Right atrium auricular region (tissue), 2 donors: Measurements from ENCODE around the gene KRTAP4-3. TPM values are rescaled to one million over a fixed set of nuclear protein-coding genes. Genes with fewer than 3 reads are reported as not detected.

ENCODE experiments used
- DNase-seq: peaks from one replicate; pipeline ENCODE4 v3.0.0-alpha.2; 2019; ENCODE audit warnings: low spot score
- H3K27ac ChIP-seq, 2 donors: fragments of 200-600 bp; sonication (generic); 1 replicate in 1 of 2; 2 replicates in 1 of 2; pipeline ENCODE4 v1.5.1; 2016 to 2019
- H3K27me3 ChIP-seq, 2 donors: fragments of 200-600 bp; sonication (generic); one replicate each; pipeline versions ENCODE4 v1.5.1 to v1.6.0; 2017 to 2019
- H3K36me3 ChIP-seq: fragments of 200-600 bp; sonication (generic); one replicate; pipeline ENCODE4 v1.5.1; 2016
- H3K4me1 ChIP-seq, 2 donors: fragments of 200-600 bp; sonication (generic); one replicate each; pipeline versions ENCODE4 v1.5.1 to v1.6.0; 2017 to 2019
- H3K4me3 ChIP-seq, 2 donors: fragments of 200-600 bp; sonication (generic); 1 replicate in 1 of 2; 2 replicates in 1 of 2; pipeline ENCODE4 v1.5.1; 2017 to 2019; ENCODE audit warnings: mild to moderate bottlenecking in 1 of 2, moderate library complexity in 1 of 2
- H3K9me3 ChIP-seq, 2 donors: fragments of 200-600 bp; sonication (generic); one replicate each; pipeline ENCODE4 v1.5.1; 2019
- CTCF ChIP-seq, 2 donors: fragments of 200-600 bp; sonication (generic); IDR thresholded peaks; one replicate each; pipeline ENCODE4 v1.5.1; 2019; ENCODE audit warnings: antibody characterized with exemption in 2 of 2
- total RNA-seq, 2 donors: library from RNA; depleted of rRNA; stranded (reverse); fragments of >200 nt; gene quantifications; one replicate each; pipeline ENCODE4 v1.1.0, GENCODE V29; 2016

Gene KRTAP4-3
- total RNA-seq = not detected

- H3K4me1 ChIP-seq = no peaks in the 10 kb centered on the region
- no peak within 1 kb of the TSS for H3K4me3 ChIP-seq
- H3K9me3 ChIP-seq = no peaks in the 10 kb centered on the region
- no peak for DNase-seq
- no peak for TF ChIP-seq CTCF (IDR thresholded peaks at IDR 0.05)
- H3K27me3 ChIP-seq = no peaks in the 10 kb centered on the region
- H3K36me3 ChIP-seq = no peaks in the 10 kb centered on the region
- H3K27ac ChIP-seq = no peak within 1 kb of the TSS
Measured at GRCh38 chr17:41168121-41168520, at the start of gene KRTAP4-3. Gene KRTAP4-3 (minus strand): TSS chr17:41168221. CDS start chr17:41168172, 49 bp downstream.

DNA sequence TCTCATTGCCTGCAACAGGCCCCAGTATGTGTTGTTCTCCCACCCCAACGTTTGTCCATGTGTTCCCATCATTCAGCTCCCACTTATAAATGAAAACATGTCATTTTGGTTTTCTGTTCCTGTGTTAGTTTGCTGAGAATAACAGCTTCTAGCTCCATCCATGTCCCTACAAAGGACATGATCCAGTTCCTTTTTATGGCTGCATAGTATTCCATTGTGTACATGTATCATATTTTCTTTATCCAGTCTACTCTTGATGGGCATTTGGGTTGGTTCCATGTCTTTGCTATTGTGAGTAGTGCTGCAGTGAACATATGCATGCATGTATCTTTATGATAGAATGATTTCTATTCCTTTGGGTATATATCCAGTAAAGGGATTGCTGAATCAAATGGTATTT, 47.7 kb upstream of the KRTAP4-3 start:
- Histone ChIP-seq H3K27ac (no peak overlapping the region), H3K9me3 (no peaks in the 10 kb centered on the region), H3K4me3 (no peak overlapping the region), H3K4me1 (no peaks in the 10 kb centered on the region), H3K27me3 (no peaks in the 10 kb centered on the region), H3K36me3 (no peaks in the 10 kb centered on the region)
- TF ChIP-seq CTCF (IDR thresholded peaks at IDR 0.05) = no peak
- DNase-seq = no peak

DNA sequence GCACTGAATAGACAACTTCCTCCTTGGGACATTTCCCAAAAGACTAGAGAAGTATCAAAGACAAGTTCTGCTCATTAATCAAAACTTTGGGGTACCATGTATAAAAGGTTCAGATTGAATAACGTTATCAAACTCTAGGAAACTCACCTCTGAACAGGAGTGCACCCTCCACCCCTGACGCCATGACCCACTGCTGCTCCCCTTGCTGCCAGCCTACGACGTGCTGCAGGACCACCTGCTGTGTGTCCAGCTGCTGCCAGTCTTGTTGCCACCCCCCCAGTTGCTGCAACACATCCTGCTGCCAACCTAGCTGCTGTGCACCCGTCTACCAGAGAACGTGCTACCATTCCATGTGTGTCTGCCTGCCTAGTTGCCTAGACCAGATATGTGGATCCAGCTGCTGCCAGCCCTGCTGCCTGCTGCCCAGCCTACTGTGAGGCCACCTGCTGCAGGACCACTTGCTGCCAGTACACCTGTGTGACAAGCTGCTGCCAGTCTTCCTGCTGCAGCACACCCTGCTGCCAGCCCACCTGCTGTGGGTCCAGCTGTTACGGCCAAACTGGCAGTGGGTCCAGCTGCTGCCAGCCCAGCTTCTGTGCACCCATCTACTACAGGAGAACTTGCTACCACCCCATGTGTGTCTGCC, 44.6 kb upstream of the KRTAP4-3 start:
- no peaks in the 10 kb centered on the region for H3K27me3 ChIP-seq
- H3K4me1 ChIP-seq = no peaks in the 10 kb centered on the region
- H3K27ac ChIP-seq = no peak overlapping the region
- no peak for DNase-seq
- H3K4me3 ChIP-seq = no peak overlapping the region
- H3K36me3 ChIP-seq = no peaks in the 10 kb centered on the region
- H3K9me3 ChIP-seq = no peaks in the 10 kb centered on the region
- no peak for TF ChIP-seq CTCF (IDR thresholded peaks at IDR 0.05)

- DNase-seq = no peak
- H3K27me3 ChIP-seq = no peaks in the 10 kb centered on the region
- no peaks in the 10 kb centered on the region for H3K36me3 ChIP-seq
- H3K4me3 ChIP-seq = no peak overlapping the region
- no peak overlapping the region for H3K27ac ChIP-seq
- no peaks in the 10 kb centered on the region for H3K9me3 ChIP-seq
- no peaks in the 10 kb centered on the region for H3K4me1 ChIP-seq
- TF ChIP-seq CTCF (IDR thresholded peaks at IDR 0.05) = no peak
Measured at GRCh38 chr17:41211845-41212466, 43.9 kb upstream of the KRTAP4-3 start.

- H3K36me3 ChIP-seq = no peaks in the 10 kb centered on the region
- no peak for DNase-seq
- H3K27me3 ChIP-seq = no peaks in the 10 kb centered on the region
- TF ChIP-seq CTCF (IDR thresholded peaks at IDR 0.05) = no peak
- H3K4me3 ChIP-seq = no peak overlapping the region
- peaks cover 0 to 7% of the 10 kb centered on the region in 2 donors for H3K9me3 ChIP-seq
- H3K4me1 ChIP-seq = no peaks in the 10 kb centered on the region
- H3K27ac ChIP-seq = no peak overlapping the region
Measured at GRCh38 chr17:41199421-41200078, 31.5 kb upstream of the KRTAP4-3 start.
